DOHH2 (cell line): ENCODE measurements around the gene SHC3.

ENCODE experiments used
- CTCF ChIP-seq: fragments of 200-600 bp; sonication (generic); IDR thresholded peaks from one replicate; pipeline ENCODE4 v1.5.1; 2014; ENCODE audit warnings: antibody characterized with exemption, mild to moderate bottlenecking, low read depth, low read length; ENCODE audit not compliant: poor library complexity, severe bottlenecking
- EZH2phosphoT487 ChIP-seq: fragments of 200-600 bp; sonication (generic); IDR thresholded peaks from 2 replicates; pipeline ENCODE4 v1.6.1; 2017; ENCODE audit warnings: borderline replicate concordance, mild to moderate bottlenecking, antibody characterized with exemption, low read length, moderate library complexity, mixed read lengths

- TF ChIP-seq CTCF (no peak), EZH2phosphoT487 (no peak)
These were observed 169.1 kb downstream of the SHC3 start for GRCh38 chr9:89009546-89009840.
